Epithelial cell of proximal tubule (primary cell): ENCODE measurements around the gene RFC1. TPM values are rescaled to one million over a fixed set of nuclear protein-coding genes. Genes with fewer than 3 reads are reported as not detected.
"Not testable (repeated sequence)": the region's sequence is repeated elsewhere in the genome, so short reads cannot be mapped to it uniquely, and the experiment has no call there.

Experiments used
- DNase-seq: peaks from one replicate; pipeline ENCODE4 v3.0.0-alpha.2; 2011; ENCODE audit warnings: low read depth
- H3K4me3 ChIP-seq: 2 replicates; pipeline ENCODE4 v1.5.1; 2011; ENCODE audit warnings: low read depth, mild to moderate bottlenecking, low read length
- total RNA-seq: library from RNA; depleted of rRNA; stranded (reverse); fragments of >200 nt; gene quantifications from 2 replicates; pipeline ENCODE4 v1.2.3, GENCODE V29; 2015
- TF ChIP-seq, protein P1 (sequence below): conservative IDR thresholded peaks from 2 replicates; pipeline ENCODE4 v1.5.1; 2012; ENCODE audit warnings: low read depth, mild to moderate bottlenecking, low read length

RFC1 gene
- total RNA-seq, 1 donor from 2014 or later = 39.6 TPM

DNA sequence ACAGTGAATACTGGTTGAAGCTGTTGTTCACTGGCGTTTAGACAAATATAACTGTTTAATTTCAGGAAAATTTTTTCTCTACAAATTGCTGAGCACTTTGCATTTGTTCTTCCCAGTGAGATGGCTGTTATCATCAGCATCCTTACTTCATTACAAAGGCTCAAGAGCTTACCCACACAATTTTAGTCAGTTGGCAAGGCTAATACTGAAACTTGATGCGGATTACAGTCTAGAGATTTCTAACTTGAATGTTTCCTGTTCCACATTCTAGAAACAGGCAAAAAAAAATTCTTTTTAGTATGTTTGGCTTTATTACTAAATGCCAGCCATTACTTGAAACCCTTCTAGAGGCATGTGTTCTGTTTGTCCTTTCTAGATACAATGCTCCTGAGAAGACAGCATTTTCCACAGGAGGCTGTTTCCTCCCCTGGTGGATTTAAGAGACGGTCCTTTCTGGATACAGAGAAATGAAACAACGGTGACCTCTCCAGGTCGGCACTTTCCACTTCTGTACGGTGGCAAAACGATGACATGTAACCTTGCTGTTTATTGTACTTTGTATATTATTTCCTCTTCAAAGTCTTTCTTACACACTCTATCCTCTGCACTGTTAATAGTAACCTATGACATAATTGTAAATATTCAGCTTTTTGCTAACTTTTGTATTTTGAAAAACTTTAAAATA lies 80.9 kb downstream of the RFC1 start:
- TF ChIP-seq, protein P1, sequence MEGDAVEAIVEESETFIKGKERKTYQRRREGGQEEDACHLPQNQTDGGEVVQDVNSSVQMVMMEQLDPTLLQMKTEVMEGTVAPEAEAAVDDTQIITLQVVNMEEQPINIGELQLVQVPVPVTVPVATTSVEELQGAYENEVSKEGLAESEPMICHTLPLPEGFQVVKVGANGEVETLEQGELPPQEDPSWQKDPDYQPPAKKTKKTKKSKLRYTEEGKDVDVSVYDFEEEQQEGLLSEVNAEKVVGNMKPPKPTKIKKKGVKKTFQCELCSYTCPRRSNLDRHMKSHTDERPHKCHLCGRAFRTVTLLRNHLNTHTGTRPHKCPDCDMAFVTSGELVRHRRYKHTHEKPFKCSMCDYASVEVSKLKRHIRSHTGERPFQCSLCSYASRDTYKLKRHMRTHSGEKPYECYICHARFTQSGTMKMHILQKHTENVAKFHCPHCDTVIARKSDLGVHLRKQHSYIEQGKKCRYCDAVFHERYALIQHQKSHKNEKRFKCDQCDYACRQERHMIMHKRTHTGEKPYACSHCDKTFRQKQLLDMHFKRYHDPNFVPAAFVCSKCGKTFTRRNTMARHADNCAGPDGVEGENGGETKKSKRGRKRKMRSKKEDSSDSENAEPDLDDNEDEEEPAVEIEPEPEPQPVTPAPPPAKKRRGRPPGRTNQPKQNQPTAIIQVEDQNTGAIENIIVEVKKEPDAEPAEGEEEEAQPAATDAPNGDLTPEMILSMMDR = no peak
- DNase-seq = no peak
- H3K4me3 ChIP-seq = no peak overlapping the region

DNA sequence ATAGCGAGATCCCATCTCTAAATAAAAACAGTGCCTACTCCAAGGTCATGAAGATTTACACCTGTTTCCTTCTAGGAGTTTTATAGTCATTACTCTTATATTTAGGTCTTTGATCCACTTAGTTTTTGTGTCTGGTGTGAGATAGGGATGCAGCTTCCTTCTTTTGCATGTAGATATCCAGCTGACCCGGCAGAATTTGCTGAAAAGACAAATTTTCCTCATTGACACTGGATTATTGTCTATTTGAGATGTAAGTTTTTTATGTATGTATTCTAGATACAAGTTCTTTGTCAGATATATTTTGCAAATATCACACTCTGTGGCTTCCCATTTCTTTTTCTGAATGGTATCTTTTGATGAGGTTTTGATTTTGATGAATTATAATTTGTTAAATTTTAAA lies 85.4 kb downstream of the RFC1 start:
- TF ChIP-seq, protein P1 = no peak
- no peak for DNase-seq
- H3K4me3 ChIP-seq = no peak overlapping the region

DNA sequence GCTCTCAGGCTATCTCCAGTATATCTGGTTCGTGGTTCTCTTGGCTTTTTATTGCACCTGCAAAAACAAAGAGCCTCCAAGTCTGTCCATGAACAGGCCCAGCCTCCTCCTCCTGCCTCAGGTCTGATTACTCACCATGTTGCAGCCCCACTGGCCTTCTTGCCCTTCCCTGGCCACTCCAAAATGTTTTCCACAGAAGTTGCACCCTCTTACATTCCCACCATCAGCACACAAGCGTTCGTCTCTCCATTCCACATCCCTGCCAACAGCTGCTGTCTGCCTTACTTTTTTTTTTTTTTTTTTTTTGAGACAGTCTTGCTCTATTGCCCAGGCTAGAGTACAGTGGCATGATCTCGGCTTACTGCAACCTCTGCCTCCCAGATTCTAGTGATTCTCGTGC lies 86.7 kb downstream of the RFC1 start:
- no peak for DNase-seq
- TF ChIP-seq, protein P1 = no peak
- H3K4me3 ChIP-seq = no peak overlapping the region

DNA sequence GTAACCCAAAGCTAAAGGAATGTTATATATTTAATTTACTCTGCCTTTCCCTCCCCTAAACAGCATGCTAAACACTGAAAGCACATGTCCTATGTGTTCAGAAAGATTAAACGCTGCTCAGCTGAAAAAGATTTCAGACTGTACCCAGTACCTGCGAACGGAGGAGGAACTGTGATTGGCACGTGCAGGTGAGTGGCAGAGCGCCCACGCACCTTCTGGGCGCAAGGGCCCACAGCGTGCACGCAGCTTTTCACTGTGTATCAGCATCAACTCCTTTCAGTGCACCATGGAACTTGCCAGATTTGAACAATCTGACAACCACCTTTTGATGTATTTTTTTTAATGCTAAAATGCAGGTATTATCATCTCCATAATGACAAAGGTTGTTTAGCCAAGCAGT lies 87.7 kb downstream of the RFC1 start:
- no peak overlapping the region for H3K4me3 ChIP-seq
- DNase-seq = no peak
- TF ChIP-seq, protein P1 = no peak

DNA sequence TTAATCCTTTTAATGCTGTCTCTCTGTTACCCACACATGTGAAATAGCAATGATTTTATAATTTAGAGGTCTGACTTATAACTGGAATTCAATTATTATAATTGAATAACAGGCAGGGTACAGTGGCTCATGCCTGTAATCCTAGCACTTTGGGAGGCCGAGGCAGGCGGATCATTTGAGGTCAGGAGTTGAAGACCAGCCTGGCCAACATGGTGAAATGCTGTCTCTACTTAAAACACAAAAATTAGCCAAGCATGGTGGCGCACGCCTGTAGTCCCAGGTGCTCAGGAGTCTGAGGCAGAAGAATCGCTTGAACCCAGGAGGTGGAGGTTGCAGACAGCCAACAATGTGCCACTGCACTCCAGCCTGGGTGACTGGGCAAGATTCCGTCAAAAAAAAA lies 88.5 kb downstream of the RFC1 start:
- not testable (repeated sequence) for DNase-seq, H3K4me3 ChIP-seq

DNA sequence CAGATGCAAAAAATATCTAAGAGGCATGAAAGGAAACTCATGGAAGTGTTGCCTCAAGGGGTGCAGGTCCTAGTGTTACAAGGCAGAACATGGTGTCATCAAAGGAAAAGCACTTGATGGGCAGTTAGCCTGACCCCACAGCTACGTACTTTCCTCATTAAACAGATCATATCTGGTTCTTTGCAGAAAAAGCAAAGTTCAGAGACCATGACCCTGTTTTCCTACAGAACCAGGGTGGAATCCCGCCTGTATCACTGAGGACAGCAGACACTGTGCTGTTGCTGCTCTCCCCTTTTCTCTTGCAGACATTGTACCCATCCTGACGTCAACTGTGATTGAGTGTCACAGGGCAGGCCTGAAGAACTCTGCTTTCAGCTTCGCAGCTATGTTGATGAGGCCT lies 91.7 kb downstream of the RFC1 start:
- H3K4me3 ChIP-seq = no peak overlapping the region
- no peak for DNase-seq
- TF ChIP-seq, protein P1 = no peak

DNA sequence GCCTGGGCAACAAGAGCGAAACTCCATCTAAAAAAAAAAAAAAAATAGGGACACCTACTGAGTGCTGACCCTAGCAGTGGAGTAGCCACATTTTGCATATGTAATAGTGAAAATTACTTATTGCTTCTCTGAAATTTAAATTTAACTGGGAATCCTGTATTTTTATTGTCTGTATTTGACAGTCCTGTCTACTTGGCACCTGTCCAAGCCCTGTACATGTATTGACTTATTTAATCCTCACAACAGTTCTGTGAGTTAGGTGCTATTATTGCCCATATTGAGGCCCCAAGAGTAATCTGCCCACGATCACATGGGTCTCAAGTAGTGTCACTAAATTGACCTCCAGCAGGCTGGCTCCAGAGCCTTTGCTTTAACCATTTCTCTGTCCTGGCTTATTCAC lies 102.3 kb downstream of the RFC1 start:
- H3K4me3 ChIP-seq = no peak overlapping the region
- DNase-seq = no peak
- TF ChIP-seq, protein P1 = no peak
